Testis (tissue), 3 donors: ENCODE measurements around the gene LAD1. TPM values are rescaled to one million over a fixed set of nuclear protein-coding genes. Genes with fewer than 3 reads are reported as not detected.

Experiments
- DNase-seq: peaks from one replicate; pipeline ENCODE4 v3.0.0-alpha.2; 2019
- H3K27ac ChIP-seq, 2 donors: fragments of 200-600 bp; sonication (generic); one replicate each; pipeline ENCODE4 v1.5.1; 2019
- H3K27me3 ChIP-seq: fragments of 200-600 bp; sonication (generic); one replicate; pipeline ENCODE4 v1.5.1; 2019
- H3K36me3 ChIP-seq: fragments of 200-600 bp; sonication (generic); one replicate; pipeline ENCODE4 v1.5.1; 2017; ENCODE audit warnings: low read depth; ENCODE audit errors: missing control alignments
- H3K4me1 ChIP-seq: fragments of 200-600 bp; sonication (generic); one replicate; pipeline ENCODE4 v1.5.1; 2019
- H3K4me3 ChIP-seq, 2 donors: fragments of 200-600 bp; sonication (generic); one replicate each; pipeline ENCODE4 v1.5.1; 2017 to 2019
- H3K9me3 ChIP-seq: fragments of 200-600 bp; sonication (generic); one replicate; pipeline ENCODE4 v1.5.1; 2017
- CTCF ChIP-seq, 3 experiments: fragments of 450-650 bp in 2 of 3; fragments of 200-600 bp in 1 of 3; sonication (generic) in 1 of 3; IDR thresholded peaks; one replicate each; pipeline ENCODE4 v1.5.1; 2016 to 2019; ENCODE audit warnings: antibody characterized with exemption in 3 of 3, mild to moderate bottlenecking in 2 of 3, moderate library complexity in 1 of 3
- POLR2A ChIP-seq: fragments of 450-650 bp; IDR thresholded peaks from one replicate; pipeline ENCODE4 v1.6.1; 2017; ENCODE audit warnings: antibody characterized with exemption, mild to moderate bottlenecking, moderate library complexity
- WGBS, 2 donors: methylation state at CpG; one replicate each; pipeline ENCODE4 v1.1.5; 2018; 5-methylcytosine and 5-hydroxymethylcytosine counted together
- intact Hi-C: fragments of 100-400 bp; cut with DNase I; formaldehyde crosslinking; loops from one replicate; pipeline ENCODE4 v1.15.1; 2023; ENCODE audit warnings: low total_unique reads
- polyA plus RNA-seq: library from polyadenylated mRNA; stranded (reverse); fragments of 350-450 nt; fragmentation: Illumina TruSeq; extraction: RNeasy Lipid Tissue Mini Kit (QIAGEN cat#74804); gene quantifications from one replicate; pipeline ENCODE4 v1.2.3, GENCODE V29; 2014; ENCODE audit warnings: low read depth, low replicate concordance; ENCODE audit not compliant: insufficient read depth
- total RNA-seq, 2 donors: library from RNA; depleted of rRNA; stranded (reverse); fragments of >200 nt; gene quantifications; one replicate each; pipeline ENCODE4 v1.2.3, GENCODE V29; 2016

Gene LAD1
- total and polyA plus RNA-seq, 3 donors from 2014 or later, result 0.37 to 1.2 (median 0.71) TPM

GRCh38 chr1:201363467-201363866 lies 35.7 kb downstream of the LAD1 start:
- DNase-seq, result no peak
- Histone ChIP-seq H3K4me3 (no peak overlapping the region), H3K27ac (no peak overlapping the region), H3K4me1 (no peaks in the 10 kb centered on the region), H3K27me3 (no peaks in the 10 kb centered on the region), H3K36me3 (no peaks in the 10 kb centered on the region), H3K9me3 (no peaks in the 10 kb centered on the region)
- TF ChIP-seq POLR2A (no peak), CTCF (IDR thresholded peaks at IDR 0.05) (no peak)
- 85 to 88% methylated on average over 8 of the region's 8 CpGs for WGBS, 2 donors
- intact Hi-C loops, result loop anchor here (10.0 kb wide), 1 partner anchor 109 kb away; no protein-coding TSS in a partner anchor

GRCh38 chr1:201362906-201363305 lies 36.2 kb downstream of the LAD1 start:
- H3K9me3 ChIP-seq, result no peaks in the 10 kb centered on the region
- intact Hi-C loops, result loop anchor here (10.0 kb wide), 1 partner anchor 108 kb away; no protein-coding TSS in a partner anchor
- TF ChIP-seq CTCF (IDR thresholded peaks at IDR 0.05) (no peak), POLR2A (no peak)
- H3K4me3 ChIP-seq, result no peak overlapping the region
- H3K27ac ChIP-seq, result no peak overlapping the region
- no peaks in the 10 kb centered on the region for H3K27me3 ChIP-seq
- no peaks in the 10 kb centered on the region for H3K36me3 ChIP-seq
- no peaks in the 10 kb centered on the region for H3K4me1 ChIP-seq
- 88 to 90% methylated on average over 1 to 3 of the region's 3 CpGs for WGBS, 2 donors
- no peak for DNase-seq

DNA sequence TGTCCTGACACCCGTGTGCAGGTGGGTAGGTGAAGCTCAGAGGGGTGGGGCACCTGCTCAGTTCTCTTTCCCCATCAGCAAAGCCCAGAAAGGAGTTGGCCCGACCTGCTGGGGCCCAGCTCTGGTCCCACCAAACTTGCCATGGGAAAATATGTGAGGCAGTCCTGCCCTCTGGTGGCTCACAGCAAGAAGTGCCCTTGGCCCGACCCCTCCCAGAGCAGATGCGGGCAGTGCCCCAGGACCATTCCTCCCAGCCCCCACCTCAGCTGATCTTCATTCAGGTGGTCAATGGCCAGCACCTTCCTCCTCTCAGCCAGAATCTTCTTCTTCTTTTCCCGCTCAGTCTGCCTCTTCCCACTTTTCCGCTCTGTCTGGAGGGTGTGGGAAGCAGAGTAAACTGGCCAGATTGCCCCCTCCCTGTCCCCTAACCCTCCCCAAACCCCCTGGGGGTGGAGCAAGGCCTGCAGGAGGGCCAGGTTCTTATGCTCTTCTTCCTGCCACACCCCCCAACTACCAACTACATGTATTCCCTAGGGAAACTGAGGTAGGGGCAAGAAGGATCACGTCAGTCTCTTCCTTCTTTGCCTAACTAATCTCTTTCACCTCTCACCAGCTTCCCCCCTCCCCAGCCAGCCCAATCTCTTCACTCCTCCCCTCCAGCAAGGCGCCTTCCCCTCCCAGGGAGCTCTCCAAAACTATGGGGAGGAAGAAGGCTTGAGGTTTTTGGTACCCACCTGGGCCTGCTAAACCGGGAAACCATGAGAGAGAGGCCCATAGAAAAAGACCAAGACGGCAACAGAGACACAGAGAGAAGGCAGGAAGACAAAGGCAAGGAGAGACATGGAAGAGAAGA lies 37.2 kb downstream of the LAD1 start:
- no peak overlapping the region for H3K27ac ChIP-seq
- WGBS, 2 donors, result 63 to 66% methylated on average over 9 to 10 of the region's 10 CpGs
- DNase-seq, result peak; percentile 51
- TF ChIP-seq POLR2A, result no peak
- peak; percentile 51 to 80 (median 74) for TF ChIP-seq CTCF (IDR thresholded peaks at IDR 0.05)
- H3K4me1 ChIP-seq, result no peaks in the 10 kb centered on the region
- intact Hi-C loops, result loop anchor here (10.0 kb wide), 1 partner anchor 107 kb away; no protein-coding TSS in a partner anchor
- H3K4me3 ChIP-seq, result no peak overlapping the region
- H3K27me3 ChIP-seq, result no peaks in the 10 kb centered on the region
- H3K9me3 ChIP-seq, result no peaks in the 10 kb centered on the region
- no peaks in the 10 kb centered on the region for H3K36me3 ChIP-seq

- no peak for DNase-seq
- no peaks in the 10 kb centered on the region for H3K36me3 ChIP-seq
- H3K9me3 ChIP-seq, result no peaks in the 10 kb centered on the region
- no peaks in the 10 kb centered on the region for H3K4me1 ChIP-seq
- no peak overlapping the region for H3K27ac ChIP-seq
- intact Hi-C loops, result loop anchor here (10.0 kb wide), 1 partner anchor 106 kb away; no protein-coding TSS in a partner anchor
- 83 to 97% methylated on average over 8 to 15 of the region's 15 CpGs for WGBS, 2 donors
- no peaks in the 10 kb centered on the region for H3K27me3 ChIP-seq
- TF ChIP-seq POLR2A (no peak), CTCF (IDR thresholded peaks at IDR 0.05) (no peak)
- no peak overlapping the region for H3K4me3 ChIP-seq
Measured at GRCh38 chr1:201360901-201361651, 38.0 kb downstream of the LAD1 start.
